ENCODE results near the gene SAMD1. TPM values are rescaled to one million over a fixed set of nuclear protein-coding genes. Genes with fewer than 3 reads are reported as not detected.

SAMD1 gene
- total and polyA plus RNA-seq, 2 of the 8 experiments (the other 6 are each of a cell fraction or from before 2014, with no cell fraction given) = 40.0 to 100 TPM

DNA sequence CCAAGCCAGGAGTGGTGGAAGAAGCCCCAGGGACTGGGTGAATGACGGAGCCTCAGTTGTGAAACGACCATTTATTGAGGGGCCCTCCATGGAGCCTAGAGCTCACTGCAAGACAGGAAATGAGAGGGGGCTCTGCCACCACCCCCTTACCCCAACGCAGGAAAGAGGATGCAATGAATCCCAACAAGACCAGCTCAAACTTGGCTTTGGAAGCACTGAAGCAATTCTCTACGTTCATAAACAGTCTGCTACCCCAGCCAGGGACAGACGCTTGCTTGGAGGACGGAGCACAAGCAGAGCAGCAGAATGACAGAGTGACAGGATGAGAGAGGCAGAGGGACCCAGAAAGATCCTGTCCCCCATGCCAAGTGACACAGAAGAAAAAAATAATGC, 26.0 kb upstream of the SAMD1 start:
- H2BK120ac ChIP-seq (replicated peaks; ENCODE audit: low read depth, low read length) = no peak overlapping the region
- peaks cover 0 to 8% (median 2%) of the 10 kb centered on the region in 4 experiments; a peak in 2 of 8 replicates for H3K36me3 ChIP-seq (ENCODE audit: control insufficient read depth in 2 of 4, insufficient read depth in 4 of 4, low read length in 3 of 4)
- peak overlapping the region; percentile 22 to 85 (median 55); a peak in 5 of 8 replicates for H3K4me3 ChIP-seq (ENCODE audit: extremely low read depth in 1 of 4, insufficient read depth in 2 of 4, low read depth in 3 of 4, low read length in 4 of 4)
- H2BK12ac ChIP-seq (ENCODE audit: low read depth, low read length) = no peak overlapping the region
- H3K79me2 ChIP-seq (ENCODE audit: control insufficient read depth in 1 of 2, insufficient read depth in 2 of 2, low read length in 2 of 2) = 0 out of 4 replicates have a peak, but pooled peaks cover 0 to 3% of the 10 kb centered on the region in 2 experiments
- no peak overlapping the region for H3K18ac ChIP-seq (ENCODE audit: extremely low read depth, low read length)
- peaks cover 7 to 14% of the 10 kb centered on the region in 2 experiments for H4K20me1 ChIP-seq (replicated peaks in 1 of 2; ENCODE audit: control insufficient read depth in 1 of 2, insufficient read depth in 2 of 2, low read length in 2 of 2)
- POLR2A ChIA-PET (ENCODE audit: partially characterized antibody) = interaction anchor here (0.9 kb wide), 1 partner anchor 35 kb away, joined by 3 read pairs; no protein-coding TSS in a partner anchor
- no peak overlapping the region for H2AFZ ChIP-seq (ENCODE audit: low read length)
- WGBS, 2 experiments (ENCODE audit: extremely low coverage in 1 of 2, insufficient coverage in 1 of 2, insufficient read length in 1 of 2, insufficient replicate concordance in 2 of 2, low coverage in 1 of 2, low lambda C conversion rate in 2 of 2, missing lambda C conversion rate in 1 of 2) = 62% methylated on average over 6 of the region's 6 CpGs; no CpG with 5 or more reads in 1 of the 2 experiments
- H3K27me3 ChIP-seq (replicated peaks in 1 of 4; ENCODE audit: control insufficient read depth in 3 of 4, extremely low read depth in 1 of 4, insufficient read depth in 3 of 4, low read length in 3 of 4) = no peaks in the 10 kb centered on the region; a peak in 2 of 7 replicates
- peaks cover 8% of the 10 kb centered on the region for H3K23me2 ChIP-seq (ENCODE audit: low read depth, low read length)
- peak overlapping the region; percentile 66 to 89 for H3K4me2 ChIP-seq (ENCODE audit: insufficient read depth in 1 of 2, low read depth in 2 of 2, low read length in 2 of 2)
- no peak overlapping the region for H3K23ac ChIP-seq (ENCODE audit: insufficient read length)
- no peak overlapping the region for H3K14ac ChIP-seq (ENCODE audit: insufficient read length)
- H2AK5ac ChIP-seq (ENCODE audit: low read depth, low read length) = no peak overlapping the region
- H4K5ac ChIP-seq (ENCODE audit: insufficient read length, low read depth, low read length) = no peak overlapping the region
- H3K4me1 ChIP-seq (replicated peaks in 1 of 4; ENCODE audit: control insufficient read depth in 3 of 4, insufficient read depth in 4 of 4, low read length in 3 of 4) = peaks cover 11 to 35% (median 21%) of the 10 kb centered on the region in 4 experiments
- no peaks in the 10 kb centered on the region for H3K9me3 ChIP-seq (ENCODE audit: insufficient read depth in 2 of 2, low read depth in 1 of 2, low read length in 1 of 2)
- H3K79me1 ChIP-seq (ENCODE audit: low read depth, low read length) = no peaks in the 10 kb centered on the region; the same call in 1 of the 2 replicates
- H2BK15ac ChIP-seq (ENCODE audit: low read length) = no peak overlapping the region
- H3K9ac ChIP-seq (replicated peaks in 1 of 4; ENCODE audit: extremely low read depth in 1 of 4, low read depth in 3 of 4, low read length in 3 of 4) = no peak overlapping the region
- H3K27ac ChIP-seq (ENCODE audit: low read depth, low read length) = no peak overlapping the region
- FAIRE-seq (no peak), DNase-seq (ENCODE audit: low read depth in 1 of 2, low spot score in 2 of 2) (no peak)
- CTCF ChIA-PET (ENCODE audit: partially characterized antibody) = interaction anchor here (2.4 to 11.3 kb wide), 5 partner anchors 13 to 32 kb away, joined by 9 to 105 read pairs (median 11); partner anchors contain the start of gene C19orf67
- no peak overlapping the region for H2BK5ac ChIP-seq (ENCODE audit: low read depth, low read length)
- H2BK20ac ChIP-seq (ENCODE audit: low read length) = no peak overlapping the region
- no peak overlapping the region for H4K91ac ChIP-seq (replicated peaks; ENCODE audit: insufficient read length, low read length)
- no peak overlapping the region for H4K8ac ChIP-seq (ENCODE audit: extremely low read depth, insufficient read depth, low read length)
- H3K56ac ChIP-seq (replicated peaks; ENCODE audit: insufficient read length, low read depth, low read length) = no peak overlapping the region
- no peak overlapping the region for H3K4ac ChIP-seq (replicated peaks; ENCODE audit: insufficient read length, low read depth, low read length)
- TF ChIP-seq TEAD4 (IDR thresholded peaks at IDR 0.05; ENCODE audit: low read depth, low read length) (no peak), SIX5 (IDR thresholded peaks at IDR 0.05; ENCODE audit: low read depth, low read length) (no peak), FOSL1 (IDR thresholded peaks at IDR 0.05; ENCODE audit: insufficient read depth, low read depth, low read length) (no peak), SIN3A (conservative IDR thresholded peaks at IDR 0.05 in 1 of 2, IDR thresholded peaks at IDR 0.05 in 1 of 2; ENCODE audit: low read depth in 1 of 2, low read length in 2 of 2) (no peak), CBX8 (IDR thresholded peaks at IDR 0.05; ENCODE audit: borderline replicate concordance, low read depth, low read length) (no peak), EP300 (IDR thresholded peaks at IDR 0.05; ENCODE audit: borderline replicate concordance in 1 of 2, low read depth in 2 of 2, low read length in 2 of 2) (no peak), CTCF (IDR thresholded peaks at IDR 0.05; ENCODE audit: control extremely low read depth in 1 of 3, insufficient read depth in 1 of 3, low read depth in 1 of 3, low read length in 3 of 3) (no peak), SP2 (IDR thresholded peaks at IDR 0.05; ENCODE audit: low read length) (no peak), KDM1A (IDR thresholded peaks at IDR 0.05; ENCODE audit: borderline replicate concordance, low read length) (no peak)
- TF ChIP-seq, protein P1, sequence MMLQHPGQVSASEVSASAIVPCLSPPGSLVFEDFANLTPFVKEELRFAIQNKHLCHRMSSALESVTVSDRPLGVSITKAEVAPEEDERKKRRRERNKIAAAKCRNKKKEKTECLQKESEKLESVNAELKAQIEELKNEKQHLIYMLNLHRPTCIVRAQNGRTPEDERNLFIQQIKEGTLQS (IDR thresholded peaks at IDR 0.05; ENCODE audit: insufficient read depth, low read depth, low read length) = no peak
